ENCODE measurements around the gene FLT1.

DNA sequence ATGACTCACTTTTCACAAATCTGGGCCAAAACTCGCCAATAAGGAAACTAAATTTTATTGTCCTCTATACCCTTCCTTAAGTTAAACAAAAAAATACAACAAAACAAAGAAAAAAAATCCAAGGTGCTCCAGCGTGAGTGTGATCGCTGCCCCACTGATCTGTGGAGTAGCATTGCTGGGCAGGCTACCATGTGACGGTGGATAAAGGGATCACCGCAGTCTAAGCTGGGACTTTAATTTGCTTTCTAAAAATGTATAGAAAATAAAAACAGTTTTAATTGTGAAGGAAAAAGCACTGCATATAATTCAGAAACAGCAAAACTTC lies 92.9 kb downstream of the FLT1 start:
- no peak for TF ChIP-seq EZH2 (IDR thresholded peaks at IDR 0.05; ENCODE audit: borderline replicate concordance, low read length)
- TF ChIP-seq, protein P1, sequence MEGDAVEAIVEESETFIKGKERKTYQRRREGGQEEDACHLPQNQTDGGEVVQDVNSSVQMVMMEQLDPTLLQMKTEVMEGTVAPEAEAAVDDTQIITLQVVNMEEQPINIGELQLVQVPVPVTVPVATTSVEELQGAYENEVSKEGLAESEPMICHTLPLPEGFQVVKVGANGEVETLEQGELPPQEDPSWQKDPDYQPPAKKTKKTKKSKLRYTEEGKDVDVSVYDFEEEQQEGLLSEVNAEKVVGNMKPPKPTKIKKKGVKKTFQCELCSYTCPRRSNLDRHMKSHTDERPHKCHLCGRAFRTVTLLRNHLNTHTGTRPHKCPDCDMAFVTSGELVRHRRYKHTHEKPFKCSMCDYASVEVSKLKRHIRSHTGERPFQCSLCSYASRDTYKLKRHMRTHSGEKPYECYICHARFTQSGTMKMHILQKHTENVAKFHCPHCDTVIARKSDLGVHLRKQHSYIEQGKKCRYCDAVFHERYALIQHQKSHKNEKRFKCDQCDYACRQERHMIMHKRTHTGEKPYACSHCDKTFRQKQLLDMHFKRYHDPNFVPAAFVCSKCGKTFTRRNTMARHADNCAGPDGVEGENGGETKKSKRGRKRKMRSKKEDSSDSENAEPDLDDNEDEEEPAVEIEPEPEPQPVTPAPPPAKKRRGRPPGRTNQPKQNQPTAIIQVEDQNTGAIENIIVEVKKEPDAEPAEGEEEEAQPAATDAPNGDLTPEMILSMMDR (IDR thresholded peaks at IDR 0.05; ENCODE audit: low read length): no peak

Measured in OCI-LY1 (cell line).